IMR-90 (cell line): Measurements from ENCODE around the gene SMYD5. TPM values are rescaled to one million over a fixed set of nuclear protein-coding genes. Genes with fewer than 3 reads are reported as not detected.

Experiments used
- ATAC-seq: fragments of 200-7000 bp; cut with Tn5 transposase; 2 replicates; pipeline ENCODE4 v1.9.1; 2020; ENCODE audit warnings: low read depth, mild to moderate bottlenecking, moderate library complexity
- BruUV-seq: library from RNA; stranded (reverse); fragments of 400-500 nt; replicated peaks from 2 replicates; lab custom pipeline; 2021; lab: Mats Ljungman, UMichigan
- CTCF ChIA-PET: fragments of 300-600 bp; formaldehyde crosslinking; extraction: SDS; loops from one replicate; lab custom pipeline; 2021; ENCODE audit warnings: antibody characterized with exemption; lab: Yijun Ruan, JAX
- POLR2A ChIA-PET: fragments of 300-600 bp; sonication (Branson Sonifier 250); formaldehyde crosslinking; loops from one replicate; lab custom pipeline; 2022; ENCODE audit warnings: antibody characterized with exemption; ENCODE audit not compliant: unreplicated experiment; lab: Charles Lee
- DNase-seq: peaks from one replicate; pipeline ENCODE4 v3.0.0; 2013
- H2AFZ ChIP-seq: replicated peaks from 2 replicates; pipeline ENCODE3; 2013; ENCODE audit warnings: low read length, mild to moderate bottlenecking; ENCODE audit not compliant: poor library complexity
- H2AK5ac ChIP-seq: 2 replicates; pipeline ENCODE4 v1.6.1; 2013; ENCODE audit warnings: low read depth, low read length, inconsistent platforms
- H2AK9ac ChIP-seq: replicated peaks from 2 replicates; pipeline ENCODE3; 2013; ENCODE audit warnings: mild to moderate bottlenecking, low read depth, low read length, moderate library complexity; ENCODE audit not compliant: poor library complexity
- H2BK120ac ChIP-seq: 2 replicates; pipeline ENCODE4 v1.6.1; 2013; ENCODE audit warnings: low read depth, low read length, inconsistent platforms
- H2BK15ac ChIP-seq: 3 replicates; pipeline ENCODE4 v1.6.1; 2013; ENCODE audit warnings: low read depth, low read length, inconsistent platforms
- H2BK20ac ChIP-seq: 2 replicates; pipeline ENCODE4 v1.6.1; 2013; ENCODE audit warnings: low read depth, mild to moderate bottlenecking, inconsistent platforms, low read length, moderate library complexity
- H2BK5ac ChIP-seq: 2 replicates; pipeline ENCODE4 v1.6.1; 2013; ENCODE audit warnings: mild to moderate bottlenecking, low read depth, low read length, inconsistent platforms; ENCODE audit not compliant: poor library complexity, severe bottlenecking
- H3K14ac ChIP-seq: replicated peaks from 2 replicates; pipeline ENCODE4 v1.6.1; 2013; ENCODE audit warnings: low read depth, low read length, inconsistent platforms
- H3K18ac ChIP-seq: 2 replicates; pipeline ENCODE4 v1.6.1; 2013; ENCODE audit warnings: low read depth, low read length, control low read depth
- H3K23ac ChIP-seq: 2 replicates; pipeline ENCODE4 v1.6.1; 2013; ENCODE audit warnings: low read depth, low read length, inconsistent platforms
- H3K27ac ChIP-seq: 2 replicates; pipeline ENCODE4 v1.5.1; 2013; ENCODE audit warnings: mild to moderate bottlenecking, control low read depth, low read length; ENCODE audit not compliant: insufficient read depth
- H3K27me3 ChIP-seq: 2 replicates; pipeline ENCODE4 v1.6.1; 2013; ENCODE audit warnings: low read length; ENCODE audit not compliant: control insufficient read depth, insufficient read depth
- H3K36me3 ChIP-seq: 2 replicates; pipeline ENCODE4 v1.6.1; 2013; ENCODE audit warnings: low read length, mixed read lengths; ENCODE audit not compliant: control insufficient read depth, insufficient read depth
- H3K4ac ChIP-seq: 2 replicates; pipeline ENCODE4 v1.6.1; 2013; ENCODE audit warnings: low read depth, low read length, inconsistent platforms
- H3K4me1 ChIP-seq: 2 replicates; pipeline ENCODE4 v1.6.1; 2013; ENCODE audit warnings: low read length, mixed read lengths; ENCODE audit not compliant: control insufficient read depth, insufficient read depth
- H3K4me2 ChIP-seq: 2 replicates; pipeline ENCODE4 v1.6.1; 2013; ENCODE audit warnings: low read depth, mild to moderate bottlenecking, control low read depth, low read length, moderate library complexity
- H3K4me3 ChIP-seq: 2 replicates; pipeline ENCODE4 v1.5.1; 2013; ENCODE audit warnings: low read depth, mild to moderate bottlenecking, control low read depth, low read length, moderate library complexity; ENCODE audit not compliant: insufficient read depth
- H3K56ac ChIP-seq: 2 replicates; pipeline ENCODE4 v1.6.1; 2013; ENCODE audit warnings: low read length, inconsistent platforms; ENCODE audit not compliant: insufficient read depth; ENCODE audit errors: extremely low read depth
- H3K79me1 ChIP-seq, 2 experiments: 2 replicates each; pipeline ENCODE4 v1.6.1; 2013; ENCODE audit warnings: low read length in 2 of 2, inconsistent platforms in 1 of 2, low read depth in 1 of 2
- H3K9ac ChIP-seq: 2 replicates; pipeline ENCODE4 v1.6.1; 2013; ENCODE audit warnings: low read depth, low read length, control low read depth
- H3K9me1 ChIP-seq: 2 replicates; pipeline ENCODE4 v1.6.1; 2013; ENCODE audit warnings: low read length, inconsistent platforms; ENCODE audit not compliant: insufficient read depth
- H3K9me3 ChIP-seq: 2 replicates; pipeline ENCODE4 v1.6.1; 2013; ENCODE audit warnings: low read length; ENCODE audit not compliant: control insufficient read depth, insufficient read depth
- H4K20me1 ChIP-seq: 2 replicates; pipeline ENCODE4 v1.6.1; 2013; ENCODE audit warnings: low read length, inconsistent platforms; ENCODE audit not compliant: insufficient read depth
- H4K5ac ChIP-seq: 2 replicates; pipeline ENCODE4 v1.6.1; 2013; ENCODE audit warnings: mild to moderate bottlenecking, low read depth, low read length, control low read depth
- H4K8ac ChIP-seq, 2 experiments: 2 replicates each; pipeline ENCODE4 v1.6.1; 2013; ENCODE audit warnings: low read depth in 2 of 2, low read length in 2 of 2, control low read depth in 1 of 2, inconsistent platforms in 1 of 2
- H4K91ac ChIP-seq: 2 replicates; pipeline ENCODE4 v1.6.1; 2013; ENCODE audit warnings: low read depth, low read length, inconsistent platforms; ENCODE audit not compliant: insufficient read depth
- BHLHE40 ChIP-seq: fragments of 150-350 bp; IDR thresholded peaks from 2 replicates; pipeline ENCODE4 v1.6.1; 2016; ENCODE audit warnings: mild to moderate bottlenecking, low read depth, low read length
- CEBPB ChIP-seq: IDR thresholded peaks from 2 replicates; pipeline ENCODE4 v1.6.1; 2012; ENCODE audit warnings: low read depth, low read length, improper control_type of control experiment
- CHD1 ChIP-seq: IDR thresholded peaks from 2 replicates; pipeline ENCODE4 v1.6.1; 2012; ENCODE audit warnings: low read depth, low read length, improper control_type of control experiment
- CTCF ChIP-seq: conservative IDR thresholded peaks from 2 replicates; pipeline ENCODE4 v1.5.1; 2012; ENCODE audit warnings: mild to moderate bottlenecking, low read depth, low read length, improper control_type of control experiment
- FOS ChIP-seq: fragments of 150-350 bp; IDR thresholded peaks from 2 replicates; pipeline ENCODE4 v1.6.1; 2016; ENCODE audit warnings: low read depth, low read length
- MAFK ChIP-seq: IDR thresholded peaks from 2 replicates; pipeline ENCODE4 v1.6.1; 2012; ENCODE audit warnings: low read depth, low read length, improper control_type of control experiment
- MAZ ChIP-seq: IDR thresholded peaks from 2 replicates; pipeline ENCODE4 v1.6.1; 2012; ENCODE audit warnings: low read depth, mild to moderate bottlenecking, low read length, improper control_type of control experiment, moderate library complexity, borderline replicate concordance
- MXI1 ChIP-seq: IDR thresholded peaks from 2 replicates; pipeline ENCODE4 v1.6.1; 2012; ENCODE audit warnings: low read depth, mild to moderate bottlenecking, low read length, moderate library complexity, borderline replicate concordance
- NFE2L2 ChIP-seq: fragments of 150-350 bp; IDR thresholded peaks from 2 replicates; pipeline ENCODE4 v1.6.1; 2016; ENCODE audit warnings: low read depth, mild to moderate bottlenecking, low read length
- POLR2A ChIP-seq: IDR thresholded peaks from 2 replicates; pipeline ENCODE4 v1.6.1; 2012; ENCODE audit warnings: mild to moderate bottlenecking, low read depth, low read length
- RAD21 ChIP-seq: IDR thresholded peaks from 2 replicates; pipeline ENCODE4 v1.6.1; 2012; ENCODE audit warnings: low read length, improper control_type of control experiment
- RCOR1 ChIP-seq: IDR thresholded peaks from 2 replicates; pipeline ENCODE4 v1.6.1; 2012; ENCODE audit warnings: mild to moderate bottlenecking, low read length, improper control_type of control experiment; ENCODE audit not compliant: insufficient replicate concordance
- RFX5 ChIP-seq: IDR thresholded peaks from 2 replicates; pipeline ENCODE4 v1.8.0; 2012; ENCODE audit warnings: low read depth, mild to moderate bottlenecking, low read length, moderate library complexity
- SMC3 ChIP-seq: fragments of 150-350 bp; IDR thresholded peaks from 2 replicates; pipeline ENCODE4 v1.6.1; 2016; ENCODE audit warnings: low read depth, mild to moderate bottlenecking, antibody characterized with exemption, low read length, moderate library complexity
- whole genome bisulfite sequencing, 2 experiments: methylation state at CpG; one replicate each; pipeline versions ENCODE4 v1.1.5 to v1.1.7; 2013; ENCODE audit warnings: missing lambda C conversion rate in 2 of 2; ENCODE audit not compliant: insufficient read length in 1 of 2; ENCODE audit errors: extremely low coverage in 2 of 2; 5-methylcytosine and 5-hydroxymethylcytosine counted together
- dilution Hi-C: fragments of 300-500 bp; cut with HindIII; formaldehyde crosslinking; loops from one replicate; pipeline ENCODE4 v1.14.3; 2018; ENCODE audit warnings: low sequenced_read_pairs; ENCODE audit not compliant: unreplicated experiment
- in situ Hi-C: fragments of 300-500 bp; cut with MboI; formaldehyde crosslinking; loops from 3 replicates; pipeline ENCODE4 v1.14.3; 2019; ENCODE audit warnings: low sequenced_read_pairs, inconsistent platforms, mixed read lengths
- intact Hi-C: fragments of 100-400 bp; cut with micrococcal nuclease; formaldehyde crosslinking; loops from 2 replicates; pipeline ENCODE4 v1.10.0; 2022
- polyA plus RNA-seq, 3 experiments: library from polyadenylated mRNA; depleted of rRNA; stranded (reverse); fragments of >200 nt; gene quantifications; 2 replicates each; pipeline ENCODE4 v1.2.3, GENCODE V29; 2012; ENCODE audit warnings: low replicate concordance in 1 of 3
- total RNA-seq: library from RNA; depleted of rRNA; stranded (reverse); fragments of >200 nt; gene quantifications from 2 replicates; pipeline ENCODE4 v1.2.3, GENCODE V29; 2012
- TF ChIP-seq, protein P1 (sequence below): fragments of 150-350 bp; IDR thresholded peaks from 2 replicates; pipeline ENCODE4 v1.6.1; 2016; ENCODE audit warnings: low read depth, mild to moderate bottlenecking, low read length, moderate library complexity, borderline replicate concordance

Gene SMYD5
- total and polyA plus RNA-seq, 2 of the 4 experiments (the other 2 are of a cell fraction) = 17.8 to 19.7 TPM

GRCh38 chr2:73252238-73253027, 38.4 kb downstream of the SMYD5 start:
- intact Hi-C loops (no loop called here), in situ Hi-C loops (no loop called here), dilution Hi-C loops (no loop called here)
- H3K4me2 ChIP-seq = no peak overlapping the region
- no peak overlapping the region for H2BK15ac ChIP-seq
- peaks cover 59% of the 10 kb centered on the region for H3K36me3 ChIP-seq
- H3K4me1 ChIP-seq = peaks cover 2% of the 10 kb centered on the region; the same call in 1 of the 2 replicates
- no peak overlapping the region for H4K5ac ChIP-seq
- H3K79me1 ChIP-seq = peaks cover 7 to 17% of the 10 kb centered on the region in 2 experiments; a peak in 3 of 4 replicates
- ChIA-PET POLR2A (no interaction called here), CTCF (no interaction called here)
- H3K14ac ChIP-seq = no peak overlapping the region
- H3K4me3 ChIP-seq = no peak overlapping the region
- H2AK5ac ChIP-seq = no peak overlapping the region
- H3K27me3 ChIP-seq = no peaks in the 10 kb centered on the region
- H3K27ac ChIP-seq = no peak overlapping the region
- H3K56ac ChIP-seq = no peak overlapping the region
- WGBS, 2 experiments = 100% methylated on average over 5 of the region's 17 CpGs; no CpG with 5 or more reads in 1 of the 2 experiments
- no peak overlapping the region for H4K91ac ChIP-seq
- no peak for ATAC-seq
- BruUV-seq = no TSS peak
- no peak overlapping the region for H4K8ac ChIP-seq
- H3K4ac ChIP-seq = no peak overlapping the region
- no peak overlapping the region for H2BK5ac ChIP-seq
- peaks cover 14% of the 10 kb centered on the region for H4K20me1 ChIP-seq
- H2BK20ac ChIP-seq = no peak overlapping the region
- H2AFZ ChIP-seq = no peak overlapping the region
- no peak overlapping the region for H2AK9ac ChIP-seq
- no peaks in the 10 kb centered on the region for H3K9me3 ChIP-seq
- H3K18ac ChIP-seq = no peak overlapping the region
- H3K23ac ChIP-seq = no peak overlapping the region
- H3K9ac ChIP-seq = no peak overlapping the region
- no peak overlapping the region for H2BK120ac ChIP-seq
- DNase-seq = no peak
- H3K9me1 ChIP-seq = peaks cover 12% of the 10 kb centered on the region; the same call in 1 of the 2 replicates
- TF ChIP-seq MXI1 = no peak
- TF ChIP-seq POLR2A = no peak
- TF ChIP-seq MAFK = no peak
- no peak for TF ChIP-seq CHD1
- no peak for TF ChIP-seq RAD21
- no peak for TF ChIP-seq BHLHE40
- no peak for TF ChIP-seq CTCF
- TF ChIP-seq CEBPB = no peak
- TF ChIP-seq, protein P1, sequence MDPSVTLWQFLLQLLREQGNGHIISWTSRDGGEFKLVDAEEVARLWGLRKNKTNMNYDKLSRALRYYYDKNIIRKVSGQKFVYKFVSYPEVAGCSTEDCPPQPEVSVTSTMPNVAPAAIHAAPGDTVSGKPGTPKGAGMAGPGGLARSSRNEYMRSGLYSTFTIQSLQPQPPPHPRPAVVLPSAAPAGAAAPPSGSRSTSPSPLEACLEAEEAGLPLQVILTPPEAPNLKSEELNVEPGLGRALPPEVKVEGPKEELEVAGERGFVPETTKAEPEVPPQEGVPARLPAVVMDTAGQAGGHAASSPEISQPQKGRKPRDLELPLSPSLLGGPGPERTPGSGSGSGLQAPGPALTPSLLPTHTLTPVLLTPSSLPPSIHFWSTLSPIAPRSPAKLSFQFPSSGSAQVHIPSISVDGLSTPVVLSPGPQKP = no peak
- no peak for TF ChIP-seq RFX5
- TF ChIP-seq SMC3 = no peak
- no peak for TF ChIP-seq RCOR1
- no peak for TF ChIP-seq NFE2L2
- TF ChIP-seq FOS = no peak
- TF ChIP-seq MAZ = no peak
